DMS79 treated with DMSO at 0.1 percent for 48 hours (cell line): ENCODE measurements around the gene RREB1.

ENCODE experiments used
- DNase-seq: peaks from one replicate; lab custom pipeline; 2025; lab: John Stamatoyannopoulos, UW

RREB1 gene

GRCh38 chr6:7165002-7165889 is 57.5 kb downstream of the RREB1 start:
- peak; percentile 18 for DNase-seq

DNA sequence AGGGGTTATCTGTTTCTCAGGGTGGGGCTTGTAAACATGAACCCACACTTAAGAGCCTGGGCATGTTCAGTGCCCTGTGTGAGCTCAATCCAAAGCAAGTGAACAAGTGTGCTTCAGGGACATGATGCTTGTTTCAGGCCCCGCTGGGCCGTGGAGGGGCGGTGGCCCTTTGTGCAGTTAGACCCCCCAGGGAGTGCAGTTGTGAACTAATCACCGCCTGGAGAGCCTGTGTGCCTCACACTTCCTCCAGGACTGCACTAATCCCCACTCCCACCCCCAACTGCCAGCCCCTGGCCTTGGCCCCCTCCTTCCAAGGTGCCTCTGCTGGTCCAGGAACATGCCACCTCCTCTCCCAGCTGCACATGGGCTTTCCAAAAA is 58.1 kb downstream of the RREB1 start:
- peak; percentile 24 for DNase-seq

- DNase-seq: no peak
Observed at GRCh38 chr6:7166410-7167293, 58.9 kb downstream of the RREB1 start.

- no peak for DNase-seq
Observed at GRCh38 chr6:7169296-7169721, 61.5 kb downstream of the RREB1 start.

DNA sequence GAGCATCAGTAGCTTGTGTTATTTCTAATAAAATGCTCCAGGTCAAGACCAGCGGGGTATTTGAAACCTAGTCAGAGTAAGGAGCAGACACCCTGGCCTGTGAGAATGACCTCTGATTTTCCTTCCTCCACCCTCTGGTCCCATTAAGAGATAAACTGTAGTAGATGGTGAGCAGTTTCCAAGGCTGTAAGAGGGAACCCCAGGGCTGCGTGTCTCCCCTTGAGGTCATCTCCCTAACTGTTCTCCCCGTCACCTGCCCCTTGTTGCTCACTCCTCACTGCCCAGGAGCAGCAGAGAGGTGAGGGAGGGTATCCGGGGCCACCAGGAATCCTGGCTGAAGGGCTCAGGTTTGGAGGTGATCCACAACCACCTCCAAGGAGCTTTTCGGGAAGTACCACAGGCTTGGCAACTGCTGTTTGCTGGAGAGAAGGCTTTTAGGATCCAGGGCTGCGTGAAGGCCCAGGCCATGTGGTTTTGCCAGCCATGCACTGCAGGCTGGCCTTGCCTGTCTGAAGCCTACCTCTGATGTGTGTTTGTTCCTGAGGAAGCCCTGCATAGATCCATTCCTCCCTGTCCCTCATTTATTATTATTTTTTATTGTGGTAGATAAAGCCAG is 62.5 kb downstream of the RREB1 start:
- DNase-seq: no peak

DNA sequence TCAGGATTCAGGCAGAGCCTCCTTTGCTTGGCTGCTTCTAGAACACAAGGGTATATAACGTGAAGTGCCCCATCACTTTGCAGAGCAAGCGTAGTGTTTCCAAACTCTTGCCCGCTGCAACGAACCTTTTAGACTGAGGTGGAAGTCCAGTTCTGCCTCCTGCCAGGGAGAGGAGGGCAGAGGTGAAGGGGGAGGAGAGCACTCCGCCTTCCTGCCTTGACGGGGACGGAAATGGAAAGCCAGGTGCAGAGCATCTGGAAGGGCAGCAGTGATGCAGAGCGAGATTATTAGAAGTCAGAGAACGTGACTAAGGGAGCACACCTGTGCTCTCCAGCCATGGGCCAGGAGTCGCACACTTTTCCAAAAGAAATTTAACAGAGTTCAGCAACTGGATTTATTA is 63.4 kb downstream of the RREB1 start:
- DNase-seq: no peak

DNA sequence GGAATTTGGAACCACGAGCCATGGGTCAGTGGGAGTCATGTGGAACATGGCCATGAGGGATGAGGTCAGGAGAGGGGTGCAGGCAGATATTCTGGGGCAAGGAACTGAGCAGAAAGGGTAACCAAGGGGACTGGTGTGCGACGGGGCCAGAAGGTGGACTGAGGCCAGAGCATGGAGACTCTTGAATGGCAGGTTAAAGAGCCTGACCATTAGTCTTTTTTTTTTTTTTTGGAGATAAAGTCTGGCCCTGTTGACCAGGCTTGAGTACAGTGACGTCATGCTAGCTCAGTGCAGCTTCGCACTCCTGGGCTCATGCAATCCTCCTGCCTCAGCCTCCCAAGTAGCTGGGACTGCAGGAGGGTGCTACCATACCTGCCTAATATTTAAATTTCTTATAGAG is 64.0 kb downstream of the RREB1 start:
- no peak for DNase-seq

DNA sequence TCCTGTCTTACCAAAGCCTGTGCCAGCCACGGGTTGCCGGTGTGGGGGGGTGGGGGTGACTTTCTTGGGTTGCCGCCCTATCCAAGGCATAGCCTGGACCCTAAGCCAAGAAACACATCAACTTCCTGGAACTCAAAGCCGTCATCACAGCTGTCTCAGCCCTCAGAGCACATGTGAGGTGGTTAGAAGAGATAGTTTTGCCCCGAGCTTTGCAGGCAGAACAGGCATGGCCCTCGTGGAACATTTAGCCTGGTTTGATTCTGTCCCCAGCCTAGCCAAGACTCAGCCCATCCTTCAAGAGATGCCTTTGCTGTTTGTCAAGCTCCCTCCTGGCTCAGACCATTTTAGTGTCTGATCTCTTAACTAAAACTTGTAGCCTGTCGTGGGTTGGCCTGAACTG is 64.9 kb downstream of the RREB1 start:
- DNase-seq: no peak

- no peak for DNase-seq
Observed at GRCh38 chr6:7173843-7174503, 66.2 kb downstream of the RREB1 start.

DNA sequence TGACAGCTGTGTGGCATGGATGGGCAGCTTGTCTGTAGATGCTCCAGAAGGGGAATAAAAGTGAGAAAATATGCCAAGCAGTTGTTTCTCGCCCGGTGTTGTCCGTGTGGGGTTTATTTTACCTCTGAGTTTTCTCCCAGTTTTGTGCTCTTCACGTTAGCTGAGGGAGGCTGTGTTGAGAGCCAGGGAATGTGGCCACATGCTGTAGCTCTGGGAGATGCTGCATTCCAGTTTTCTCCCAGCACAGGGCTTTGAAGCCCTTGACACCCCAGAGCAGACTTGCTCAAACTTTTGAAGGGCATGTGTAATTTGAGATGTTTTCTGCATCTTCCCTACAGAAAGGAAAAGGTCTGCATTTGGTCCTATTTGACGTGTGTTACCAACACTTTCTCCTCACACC is 67.7 kb downstream of the RREB1 start:
- DNase-seq: no peak

GRCh38 chr6:7176208-7176607 is 68.4 kb downstream of the RREB1 start:
- no peak for DNase-seq

GRCh38 chr6:7178280-7178679 is 70.5 kb downstream of the RREB1 start:
- DNase-seq: no peak

DNA sequence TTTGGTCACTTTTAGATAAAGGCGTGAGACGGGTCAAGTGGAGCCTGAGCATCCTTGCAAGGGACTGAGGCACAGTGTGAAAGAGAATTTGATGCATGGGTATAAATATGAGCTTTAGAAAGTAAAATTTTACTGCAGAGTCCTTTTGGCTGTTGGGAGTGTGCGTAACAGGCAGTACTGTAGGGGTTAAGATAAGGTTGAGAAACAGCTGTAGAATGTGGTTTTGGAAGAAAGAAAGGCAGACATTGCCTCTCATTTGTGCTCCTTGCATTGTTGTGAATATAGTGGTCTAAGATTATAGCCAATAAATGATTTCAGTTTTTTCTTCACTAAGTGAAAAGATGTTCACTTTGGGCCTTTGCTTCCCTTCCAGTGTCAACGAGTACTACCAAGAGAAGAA is 73.0 kb downstream of the RREB1 start:
- no peak for DNase-seq

DNA sequence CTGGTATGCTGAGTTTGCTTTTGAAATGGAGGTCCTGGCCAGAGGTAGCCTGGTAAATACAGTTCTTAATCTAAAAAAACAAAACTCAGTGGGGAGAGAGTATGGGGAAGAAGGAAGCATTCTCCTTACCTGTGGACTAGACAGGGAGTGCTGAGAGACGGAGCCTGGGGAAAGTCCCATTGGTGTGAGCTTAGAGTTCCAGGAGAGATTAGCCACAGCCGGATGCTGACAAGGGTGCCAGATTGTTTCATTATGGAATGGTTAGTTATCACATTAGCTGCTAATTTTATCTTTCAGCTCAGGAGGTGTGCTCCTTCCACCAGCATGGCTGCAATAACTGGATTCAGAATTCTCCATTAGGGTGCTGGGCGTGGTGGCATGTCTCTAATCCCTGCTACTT is 75.9 kb downstream of the RREB1 start:
- DNase-seq: no peak

DNA sequence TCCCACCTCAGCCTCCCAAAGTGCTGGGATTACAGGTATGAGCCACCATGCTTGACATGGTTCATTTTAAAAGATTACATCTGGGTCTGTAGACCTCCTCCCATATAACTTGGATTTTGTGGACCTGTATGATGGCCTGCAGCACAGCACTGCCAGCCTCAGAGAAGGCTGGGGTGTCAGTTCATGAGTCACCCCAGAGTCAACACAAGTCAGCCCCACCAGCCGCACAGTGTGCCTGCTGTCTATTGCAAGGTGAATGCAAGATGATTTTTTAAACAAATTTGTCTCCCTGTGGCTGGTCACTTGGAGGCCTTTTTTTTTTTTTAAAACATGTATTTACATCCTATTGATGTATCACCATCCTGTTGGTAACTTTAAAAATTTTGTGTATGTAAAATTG is 76.7 kb downstream of the RREB1 start:
- no peak for DNase-seq

- DNase-seq: no peak
Observed at GRCh38 chr6:7185561-7185960, 77.8 kb downstream of the RREB1 start.

DNA sequence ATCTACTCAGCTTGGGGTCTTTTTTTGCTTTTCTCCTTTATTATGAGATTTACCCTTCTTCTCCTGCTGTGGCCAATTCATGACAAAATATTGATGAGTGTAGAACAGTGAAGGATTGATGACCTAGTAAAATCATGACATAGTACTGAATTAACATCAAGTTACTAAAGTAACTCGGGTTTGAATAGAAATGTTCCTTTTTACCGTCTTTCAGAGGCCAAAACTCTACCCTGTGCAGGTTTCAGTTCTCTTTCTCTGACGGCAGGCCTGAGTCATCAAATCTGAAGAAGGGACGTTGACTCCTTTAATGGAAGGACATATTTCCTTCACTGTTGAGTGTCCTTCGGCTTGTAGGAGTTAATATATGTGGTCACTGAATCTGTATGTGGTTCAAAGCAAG is 80.7 kb downstream of the RREB1 start:
- no peak for DNase-seq

- no peak for DNase-seq
Observed at GRCh38 chr6:7189101-7189758, 81.5 kb downstream of the RREB1 start.

- DNase-seq: no peak
Observed at GRCh38 chr6:7190791-7191190, 83.0 kb downstream of the RREB1 start.

DNA sequence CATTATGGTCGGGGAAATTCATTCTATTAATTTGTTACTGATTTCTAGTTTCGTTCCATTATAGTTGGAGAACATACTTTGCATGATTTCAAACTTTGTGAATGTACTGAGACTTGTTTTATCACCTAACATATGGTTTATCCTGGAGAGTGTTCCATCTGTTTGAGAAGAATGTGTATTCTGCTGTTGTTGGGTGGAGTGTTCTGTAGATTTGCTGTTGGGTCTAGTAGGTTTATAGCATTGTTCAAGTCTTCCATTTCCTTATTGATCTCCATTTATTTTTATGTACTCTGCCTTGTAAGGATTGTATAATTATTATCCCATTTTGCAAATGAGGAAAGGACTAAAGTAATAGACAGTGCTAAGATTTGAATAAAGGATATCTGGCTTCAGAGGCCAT is 85.4 kb downstream of the RREB1 start:
- no peak for DNase-seq

DNA sequence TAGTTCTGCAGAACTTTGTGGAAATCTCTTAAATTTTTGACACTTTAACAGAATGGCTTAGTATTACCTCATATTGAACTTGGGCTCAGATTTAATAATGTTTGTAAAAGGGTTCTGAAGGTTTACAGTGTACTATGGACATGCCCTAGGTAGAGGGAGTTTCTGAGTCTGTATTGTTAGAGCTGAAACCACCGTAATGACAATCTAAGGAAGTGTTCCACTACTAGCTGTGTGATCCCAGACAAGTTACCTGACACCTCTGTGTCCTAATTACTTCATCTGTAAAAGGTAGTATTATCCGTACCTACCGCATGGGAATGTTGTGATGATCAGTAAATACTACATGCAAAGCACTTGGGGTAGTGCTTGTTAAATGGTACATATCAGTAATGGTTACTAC is 86.9 kb downstream of the RREB1 start:
- no peak for DNase-seq
